Measurements from ENCODE around the gene SERINC4.
"Not testable (repeated sequence)": the region's sequence is repeated elsewhere in the genome, so short reads cannot be mapped to it uniquely, and the experiment has no call there.

SERINC4 gene

DNA sequence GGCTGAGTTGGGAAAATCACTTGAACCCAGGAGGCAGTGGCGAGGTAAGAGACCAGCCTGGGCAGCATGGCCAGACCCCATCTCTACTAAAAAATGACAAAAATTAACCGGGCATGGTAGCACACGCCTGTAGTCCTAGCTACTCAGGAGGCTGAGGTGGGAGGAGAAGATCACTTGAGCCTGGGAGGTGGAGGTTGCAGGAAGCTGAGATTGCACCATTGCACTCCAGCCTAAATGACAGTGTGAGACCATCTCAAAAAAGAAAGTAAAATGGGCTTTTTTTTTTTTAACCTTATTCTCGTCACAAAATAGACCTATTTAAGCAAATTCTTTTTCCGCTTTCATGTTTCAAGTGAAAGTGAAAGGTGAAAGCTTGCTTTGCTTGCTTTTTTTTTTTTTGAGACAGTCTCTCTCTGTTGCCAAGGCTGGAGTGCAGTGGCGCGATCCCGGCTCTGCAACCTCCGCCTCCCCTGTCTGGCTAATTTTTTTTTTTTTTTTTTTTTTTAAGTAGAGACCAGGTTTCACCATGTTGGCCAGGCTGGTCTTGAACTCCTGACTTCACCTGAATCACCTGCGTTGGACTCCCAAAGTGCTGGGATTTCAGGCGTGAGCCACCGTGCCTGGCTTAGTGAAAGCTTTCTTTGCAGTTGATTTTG is 50.2 kb downstream of the SERINC4 start:
- DNase-seq (ENCODE audit: low read depth in 2 of 2), result no peak

DNA sequence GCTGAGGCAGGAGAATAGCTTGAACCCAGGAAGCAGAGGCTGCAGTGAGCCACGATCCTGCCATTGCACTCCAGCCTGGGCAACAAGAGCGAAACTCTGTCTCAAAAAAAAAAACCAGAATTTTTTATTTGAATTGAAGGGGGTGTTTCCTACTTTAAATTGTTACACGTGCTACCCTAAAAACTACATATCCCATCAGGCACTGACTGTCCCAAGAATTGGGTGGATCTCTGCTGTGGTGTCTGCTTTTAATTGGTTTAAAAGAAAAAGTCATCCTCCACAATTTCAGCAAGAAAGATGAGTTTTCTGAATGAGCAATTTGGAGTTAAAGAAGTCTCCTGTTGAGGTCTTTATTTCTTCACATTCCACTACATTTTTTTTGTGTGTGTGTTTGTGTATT is 51.6 kb downstream of the SERINC4 start:
- DNase-seq (ENCODE audit: low read depth in 2 of 2), result no peak

DNA sequence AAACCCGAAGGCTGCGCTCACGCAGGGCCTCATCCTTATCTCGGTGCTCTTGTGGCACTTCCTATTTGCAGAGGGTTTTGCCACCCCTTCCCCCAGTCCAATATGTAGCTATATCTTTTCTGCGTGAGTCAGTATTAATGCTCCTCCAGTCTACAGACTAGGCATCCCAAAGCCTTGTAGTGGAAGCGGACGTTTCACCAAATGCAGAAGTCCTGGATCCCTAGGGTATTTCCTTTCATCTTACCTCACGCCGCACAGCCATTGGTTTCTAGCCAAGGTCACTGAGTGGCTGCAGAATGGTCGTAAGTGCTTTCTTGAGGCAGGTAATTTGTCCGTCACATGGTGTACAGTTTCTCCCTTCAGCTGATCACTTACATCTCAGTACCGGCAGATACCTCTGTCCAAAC is 53.1 kb downstream of the SERINC4 start:
- DNase-seq (ENCODE audit: low read depth in 2 of 2), result not testable (repeated sequence)

DNA sequence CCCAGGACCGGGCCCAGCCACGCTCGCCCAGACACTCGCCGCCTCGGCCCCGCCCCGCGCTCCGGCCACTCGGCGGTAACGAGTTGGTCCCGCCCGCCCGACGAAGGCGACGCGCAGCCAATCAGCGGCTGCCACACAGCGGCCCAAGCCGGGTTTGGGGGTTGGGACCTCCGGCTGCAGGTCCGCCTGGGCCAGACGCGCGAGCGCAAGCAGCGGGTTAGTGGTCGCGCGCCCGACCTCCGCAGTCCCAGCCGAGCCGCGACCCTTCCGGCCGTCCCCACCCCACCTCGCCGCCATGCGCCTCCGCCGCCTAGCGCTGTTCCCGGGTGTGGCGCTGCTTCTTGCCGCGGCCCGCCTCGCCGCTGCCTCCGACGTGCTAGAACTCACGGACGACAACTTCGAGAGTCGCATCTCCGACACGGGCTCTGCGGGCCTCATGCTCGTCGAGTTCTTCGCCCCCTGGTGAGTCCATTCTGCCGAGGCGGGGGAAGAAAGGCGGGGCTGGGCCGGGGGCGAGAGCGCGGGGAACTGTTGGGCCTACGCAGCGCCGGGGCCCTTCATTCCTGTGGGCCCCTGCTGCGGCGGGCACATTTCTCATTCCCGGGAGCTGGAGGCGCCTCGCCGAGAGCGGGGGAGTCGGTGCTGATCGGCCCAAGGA is 53.6 kb downstream of the SERINC4 start, which contains the start of gene PDIA3:
Gene PDIA3, plus strand, starts transcription at position 194 of the 658 bp plus-strand sequence. Its CDS starts 102 bp downstream, at position 296.
- DNase-seq (ENCODE audit: low read depth in 2 of 2), result peak; percentile 76
